Transverse colon (tissue), 4 donors: ENCODE measurements around the gene CRACDL.

Source experiments
- POLR2A ChIP-seq: fragments of 450-650 bp; IDR thresholded peaks from one replicate; pipeline ENCODE4 v1.6.1; 2016; ENCODE audit warnings: antibody characterized with exemption, mild to moderate bottlenecking, moderate library complexity
- POLR2AphosphoS5 ChIP-seq, 3 donors: sonication (generic); formaldehyde crosslinking; IDR thresholded peaks; one replicate each; pipeline ENCODE4 v1.6.1; 2016; ENCODE audit warnings: antibody characterized with exemption in 3 of 3
- TF ChIP-seq, protein P1 (sequence below), 5 experiments: fragments of 200-600 bp in 3 of 5; fragments of 450-650 bp in 2 of 5; sonication (generic) in 3 of 5; IDR thresholded peaks; 1 replicate in 2 of 5; 2 replicates in 3 of 5; pipeline ENCODE4 v1.5.1; 2016 to 2017; ENCODE audit warnings: antibody characterized with exemption in 5 of 5, inconsistent platforms in 3 of 5, mild to moderate bottlenecking in 2 of 5, moderate library complexity in 1 of 5

DNA sequence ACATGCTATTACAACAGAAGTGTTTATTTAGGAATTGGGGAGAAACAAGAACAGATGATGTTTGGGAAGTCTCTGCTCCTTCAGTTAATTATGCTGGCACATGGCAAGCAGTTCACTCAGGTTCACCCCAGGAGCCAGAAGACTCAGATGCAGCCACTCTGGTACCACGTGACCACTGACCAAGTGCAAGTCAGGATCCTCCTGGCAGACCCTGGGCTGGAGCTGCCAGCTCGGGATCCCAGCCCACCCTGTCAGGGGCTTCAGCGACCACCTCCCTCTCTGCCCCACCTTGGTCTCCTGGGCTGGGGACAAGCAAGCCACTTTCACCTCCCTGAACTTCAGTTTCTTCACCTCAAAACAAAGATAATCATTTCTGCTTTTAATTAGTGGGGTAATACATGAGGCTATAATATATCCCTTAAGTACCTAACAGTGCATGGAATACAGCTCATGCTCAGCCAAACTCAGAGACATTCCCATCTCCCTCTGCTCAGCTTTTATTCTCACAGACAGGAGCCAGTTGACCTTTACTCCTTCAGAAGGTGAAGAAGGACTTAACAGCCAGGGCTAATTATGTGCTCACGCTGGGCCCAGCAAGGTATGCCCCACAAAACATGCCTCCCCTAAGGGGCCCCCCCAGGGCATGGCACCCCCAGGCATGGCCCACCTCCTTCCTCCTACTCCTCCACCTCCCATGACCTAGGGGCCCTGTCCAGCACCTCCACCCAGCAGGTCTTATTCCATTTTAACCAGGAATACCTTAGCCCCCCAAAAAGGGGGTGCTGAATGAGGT lies 11.8 kb downstream of the CRACDL start:
- TF ChIP-seq POLR2AphosphoS5 (IDR thresholded peaks at IDR 0.05) (no peak), POLR2A (no peak)
- TF ChIP-seq, protein P1, sequence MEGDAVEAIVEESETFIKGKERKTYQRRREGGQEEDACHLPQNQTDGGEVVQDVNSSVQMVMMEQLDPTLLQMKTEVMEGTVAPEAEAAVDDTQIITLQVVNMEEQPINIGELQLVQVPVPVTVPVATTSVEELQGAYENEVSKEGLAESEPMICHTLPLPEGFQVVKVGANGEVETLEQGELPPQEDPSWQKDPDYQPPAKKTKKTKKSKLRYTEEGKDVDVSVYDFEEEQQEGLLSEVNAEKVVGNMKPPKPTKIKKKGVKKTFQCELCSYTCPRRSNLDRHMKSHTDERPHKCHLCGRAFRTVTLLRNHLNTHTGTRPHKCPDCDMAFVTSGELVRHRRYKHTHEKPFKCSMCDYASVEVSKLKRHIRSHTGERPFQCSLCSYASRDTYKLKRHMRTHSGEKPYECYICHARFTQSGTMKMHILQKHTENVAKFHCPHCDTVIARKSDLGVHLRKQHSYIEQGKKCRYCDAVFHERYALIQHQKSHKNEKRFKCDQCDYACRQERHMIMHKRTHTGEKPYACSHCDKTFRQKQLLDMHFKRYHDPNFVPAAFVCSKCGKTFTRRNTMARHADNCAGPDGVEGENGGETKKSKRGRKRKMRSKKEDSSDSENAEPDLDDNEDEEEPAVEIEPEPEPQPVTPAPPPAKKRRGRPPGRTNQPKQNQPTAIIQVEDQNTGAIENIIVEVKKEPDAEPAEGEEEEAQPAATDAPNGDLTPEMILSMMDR (IDR thresholded peaks at IDR 0.05), result no peak
